K562 (cell line): ENCODE results near the gene CYS1.

Experiments
- CBX3 ChIP-seq, 2 experiments: IDR thresholded peaks; 1 replicate in 1 of 2; 2 replicates in 1 of 2; pipeline ENCODE4 v1.6.1; 2012; ENCODE audit warnings: inconsistent platforms in 2 of 2, low read length in 2 of 2, borderline replicate concordance in 1 of 2, control low read depth in 1 of 2
- CEBPB ChIP-seq: fragments of 450-650 bp; IDR thresholded peaks from 2 replicates; pipeline ENCODE4 v1.6.1; 2016; ENCODE audit warnings: missing genetic modification characterization, missing compliant biosample characterization
- MBD2 ChIP-seq: sonication (generic); IDR thresholded peaks from 2 replicates; pipeline ENCODE4 v1.6.1; 2016; ENCODE audit warnings: low read depth, borderline replicate concordance
- NCOA1 ChIP-seq: fragments of 450-650 bp; IDR thresholded peaks from 2 replicates; pipeline ENCODE4 v1.6.1; 2016; ENCODE audit warnings: low read depth
- POLR2B ChIP-seq: fragments of 450-650 bp; IDR thresholded peaks from 2 replicates; pipeline ENCODE4 v1.6.1; 2018; ENCODE audit warnings: low read depth; ENCODE audit not compliant: partially characterized antibody
- PTTG1 ChIP-seq: fragments of 450-650 bp; IDR thresholded peaks from 2 replicates; pipeline ENCODE4 v1.6.1; 2016; ENCODE audit warnings: low read depth, mild to moderate bottlenecking, missing genetic modification characterization, missing compliant biosample characterization
- RNF2 ChIP-seq: sonication (generic); IDR thresholded peaks from 2 replicates; pipeline ENCODE4 v1.6.1; 2016
- SETDB1 ChIP-seq: IDR thresholded peaks from one replicate; pipeline ENCODE4 v1.6.1; 2012; ENCODE audit warnings: low read length, control low read depth, inconsistent platforms
- TAF1 ChIP-seq: IDR thresholded peaks from 2 replicates; pipeline ENCODE4 v1.6.1; 2011; ENCODE audit warnings: mild to moderate bottlenecking, low read length, moderate library complexity; ENCODE audit not compliant: insufficient read depth, control insufficient read depth, severe bottlenecking; ENCODE audit errors: extremely low read depth
- TF ChIP-seq, protein P1 (sequence below), 3 experiments: IDR thresholded peaks in 2 of 3; conservative IDR thresholded peaks in 1 of 3; 2 replicates each; pipeline ENCODE4 v1.5.1; 2011 to 2012; ENCODE audit warnings: low read length in 3 of 3, mild to moderate bottlenecking in 3 of 3, control low read depth in 2 of 3, improper control_type of control experiment in 1 of 3, inconsistent platforms in 1 of 3, low read depth in 1 of 3, mixed read lengths in 1 of 3, moderate library complexity in 1 of 3; ENCODE audit not compliant: insufficient read depth in 2 of 3

DNA sequence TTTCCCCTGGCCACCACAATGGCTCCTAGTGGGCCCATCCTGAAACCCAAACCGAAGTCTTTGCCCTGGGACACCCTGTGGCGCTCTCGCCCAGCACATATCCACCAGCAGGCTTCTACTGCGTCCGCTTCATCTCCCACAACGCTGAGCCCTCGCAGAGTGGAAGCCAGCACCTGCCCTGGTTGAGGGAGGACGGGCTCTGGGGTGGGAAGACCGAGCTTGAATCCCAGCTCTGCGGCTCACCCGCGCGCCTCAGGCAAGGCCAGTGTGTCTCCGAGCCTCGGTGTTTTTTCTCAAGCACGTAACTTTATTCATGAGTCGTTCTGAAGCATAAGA is 21.2 kb downstream of the CYS1 start:
- TF ChIP-seq POLR2B (no peak), RNF2 (no peak), MBD2 (no peak), TAF1 (no peak), CBX3 (IDR thresholded peaks at IDR 0.05; ENCODE audit: borderline replicate concordance in 1 of 2, low read length in 2 of 2) (no peak), NCOA1 (no peak), PTTG1 (tag) (no peak), SETDB1 (no peak), CEBPB (tag) (no peak)
- TF ChIP-seq, protein P1, sequence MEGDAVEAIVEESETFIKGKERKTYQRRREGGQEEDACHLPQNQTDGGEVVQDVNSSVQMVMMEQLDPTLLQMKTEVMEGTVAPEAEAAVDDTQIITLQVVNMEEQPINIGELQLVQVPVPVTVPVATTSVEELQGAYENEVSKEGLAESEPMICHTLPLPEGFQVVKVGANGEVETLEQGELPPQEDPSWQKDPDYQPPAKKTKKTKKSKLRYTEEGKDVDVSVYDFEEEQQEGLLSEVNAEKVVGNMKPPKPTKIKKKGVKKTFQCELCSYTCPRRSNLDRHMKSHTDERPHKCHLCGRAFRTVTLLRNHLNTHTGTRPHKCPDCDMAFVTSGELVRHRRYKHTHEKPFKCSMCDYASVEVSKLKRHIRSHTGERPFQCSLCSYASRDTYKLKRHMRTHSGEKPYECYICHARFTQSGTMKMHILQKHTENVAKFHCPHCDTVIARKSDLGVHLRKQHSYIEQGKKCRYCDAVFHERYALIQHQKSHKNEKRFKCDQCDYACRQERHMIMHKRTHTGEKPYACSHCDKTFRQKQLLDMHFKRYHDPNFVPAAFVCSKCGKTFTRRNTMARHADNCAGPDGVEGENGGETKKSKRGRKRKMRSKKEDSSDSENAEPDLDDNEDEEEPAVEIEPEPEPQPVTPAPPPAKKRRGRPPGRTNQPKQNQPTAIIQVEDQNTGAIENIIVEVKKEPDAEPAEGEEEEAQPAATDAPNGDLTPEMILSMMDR (IDR thresholded peaks at IDR 0.05 in 2 of 3, conservative IDR thresholded peaks at IDR 0.05 in 1 of 3; ENCODE audit: insufficient read depth in 2 of 3, low read depth in 1 of 3, low read length in 3 of 3), result no peak
